PFSK-1 (cell line): ENCODE results near the gene ANKRD33B.
A peak's percentile ranks its signal among the peaks of the same experiment; 100 is the strongest.

Source experiments
- FOXP2 ChIP-seq: optimal IDR thresholded peaks from 2 replicates; pipeline ENCODE3; 2011; ENCODE audit warnings: borderline replicate concordance, control low read depth, inconsistent platforms; ENCODE audit not compliant: insufficient read depth; ENCODE audit errors: extremely low read length, extremely low read depth
- POLR2AphosphoS5 ChIP-seq: IDR thresholded peaks from 2 replicates; pipeline ENCODE4 v1.6.1; 2012; ENCODE audit warnings: low read depth, mild to moderate bottlenecking, control low read depth, low read length, moderate library complexity
- SIN3A ChIP-seq: IDR thresholded peaks from 2 replicates; pipeline ENCODE4 v1.6.1; 2012; ENCODE audit warnings: mild to moderate bottlenecking, low read length, moderate library complexity, borderline replicate concordance; ENCODE audit not compliant: insufficient read depth
- TAF1 ChIP-seq: IDR thresholded peaks from 2 replicates; pipeline ENCODE4 v1.6.1; 2012; ENCODE audit warnings: low read length, control low read depth, borderline replicate concordance; ENCODE audit not compliant: insufficient read depth
- TF ChIP-seq, protein P1 (sequence below), 2 experiments: IDR thresholded peaks; 2 replicates each; pipeline versions ENCODE4 v1.6.1 to v1.8.0; 2011 to 2012; ENCODE audit warnings: low read depth in 2 of 2, low read length in 2 of 2, control low read depth in 1 of 2, inconsistent platforms in 1 of 2, mild to moderate bottlenecking in 1 of 2, moderate library complexity in 1 of 2; ENCODE audit not compliant: insufficient read depth in 1 of 2

ANKRD33B gene

DNA sequence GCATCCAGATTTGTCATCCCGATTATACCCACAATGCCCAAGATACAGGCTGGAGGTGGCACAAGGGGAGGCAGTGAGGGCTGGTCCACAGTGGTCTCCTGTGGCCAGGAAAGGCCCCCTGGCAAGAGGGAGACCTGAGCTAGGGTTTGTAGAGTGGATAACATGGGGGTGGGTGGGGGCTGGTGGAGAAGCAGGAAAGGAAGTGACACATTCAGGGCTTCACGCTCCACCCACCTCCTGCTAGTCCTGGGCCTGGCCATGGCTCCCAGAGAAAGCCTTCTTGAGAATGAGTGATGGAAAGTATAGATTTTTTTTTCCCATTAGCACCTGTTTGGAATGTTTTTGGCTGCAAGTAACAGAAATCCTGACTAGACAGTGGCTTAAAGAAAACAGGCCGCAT lies 81.3 kb downstream of the ANKRD33B start:
- TF ChIP-seq, protein P1, sequence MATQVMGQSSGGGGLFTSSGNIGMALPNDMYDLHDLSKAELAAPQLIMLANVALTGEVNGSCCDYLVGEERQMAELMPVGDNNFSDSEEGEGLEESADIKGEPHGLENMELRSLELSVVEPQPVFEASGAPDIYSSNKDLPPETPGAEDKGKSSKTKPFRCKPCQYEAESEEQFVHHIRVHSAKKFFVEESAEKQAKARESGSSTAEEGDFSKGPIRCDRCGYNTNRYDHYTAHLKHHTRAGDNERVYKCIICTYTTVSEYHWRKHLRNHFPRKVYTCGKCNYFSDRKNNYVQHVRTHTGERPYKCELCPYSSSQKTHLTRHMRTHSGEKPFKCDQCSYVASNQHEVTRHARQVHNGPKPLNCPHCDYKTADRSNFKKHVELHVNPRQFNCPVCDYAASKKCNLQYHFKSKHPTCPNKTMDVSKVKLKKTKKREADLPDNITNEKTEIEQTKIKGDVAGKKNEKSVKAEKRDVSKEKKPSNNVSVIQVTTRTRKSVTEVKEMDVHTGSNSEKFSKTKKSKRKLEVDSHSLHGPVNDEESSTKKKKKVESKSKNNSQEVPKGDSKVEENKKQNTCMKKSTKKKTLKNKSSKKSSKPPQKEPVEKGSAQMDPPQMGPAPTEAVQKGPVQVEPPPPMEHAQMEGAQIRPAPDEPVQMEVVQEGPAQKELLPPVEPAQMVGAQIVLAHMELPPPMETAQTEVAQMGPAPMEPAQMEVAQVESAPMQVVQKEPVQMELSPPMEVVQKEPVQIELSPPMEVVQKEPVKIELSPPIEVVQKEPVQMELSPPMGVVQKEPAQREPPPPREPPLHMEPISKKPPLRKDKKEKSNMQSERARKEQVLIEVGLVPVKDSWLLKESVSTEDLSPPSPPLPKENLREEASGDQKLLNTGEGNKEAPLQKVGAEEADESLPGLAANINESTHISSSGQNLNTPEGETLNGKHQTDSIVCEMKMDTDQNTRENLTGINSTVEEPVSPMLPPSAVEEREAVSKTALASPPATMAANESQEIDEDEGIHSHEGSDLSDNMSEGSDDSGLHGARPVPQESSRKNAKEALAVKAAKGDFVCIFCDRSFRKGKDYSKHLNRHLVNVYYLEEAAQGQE (IDR thresholded peaks at IDR 0.05; ENCODE audit: insufficient read depth in 1 of 2, low read depth in 2 of 2, low read length in 2 of 2) = no peak
- no peak for TF ChIP-seq POLR2AphosphoS5
- TF ChIP-seq SIN3A = no peak
- no peak for TF ChIP-seq FOXP2
- no peak for TF ChIP-seq TAF1

DNA sequence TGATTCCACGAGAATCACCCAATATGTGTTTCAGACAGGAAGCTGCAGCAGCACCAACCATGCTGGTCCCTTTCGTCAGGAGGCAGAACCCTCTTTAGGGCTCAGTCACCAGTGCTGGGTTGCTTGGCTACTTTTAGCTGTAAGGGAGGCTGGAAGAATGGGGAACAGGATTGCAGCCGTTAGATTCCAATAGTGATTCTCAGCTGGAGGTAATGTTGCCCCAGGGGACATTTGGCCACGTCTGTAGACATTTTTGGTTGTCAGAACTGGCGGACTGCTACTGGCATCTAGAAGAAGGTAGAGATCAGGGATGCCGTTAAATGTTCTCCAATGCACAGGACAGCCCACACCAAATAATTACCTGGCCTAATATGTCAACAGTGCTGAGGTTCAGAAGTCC lies 81.8 kb downstream of the ANKRD33B start:
- TF ChIP-seq TAF1 (no peak), FOXP2 (no peak)

DNA sequence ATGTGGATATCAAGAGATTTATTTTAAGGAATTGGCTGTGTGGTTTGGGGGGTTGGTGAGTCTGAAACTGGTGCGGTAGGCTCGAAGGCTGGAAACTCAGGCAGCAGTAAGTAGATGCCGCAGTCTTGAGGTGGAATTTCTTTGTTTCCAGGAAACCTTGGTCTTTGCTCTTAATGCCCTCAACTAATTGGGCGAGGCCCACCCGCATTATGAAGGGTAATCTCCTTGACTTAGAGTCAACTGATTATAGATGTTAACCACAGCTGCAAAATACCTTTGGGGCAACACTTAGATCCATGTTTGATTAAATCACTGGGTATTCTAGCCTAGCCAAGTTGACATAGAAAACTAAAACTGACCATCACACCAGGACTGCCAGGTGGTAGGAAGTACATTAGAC lies 83.8 kb downstream of the ANKRD33B start:
- TF ChIP-seq SIN3A = no peak
- no peak for TF ChIP-seq POLR2AphosphoS5
- TF ChIP-seq FOXP2 = no peak
- TF ChIP-seq TAF1 = no peak
- TF ChIP-seq, protein P1 (IDR thresholded peaks at IDR 0.05; ENCODE audit: insufficient read depth in 1 of 2, low read depth in 2 of 2, low read length in 2 of 2) = no peak

DNA sequence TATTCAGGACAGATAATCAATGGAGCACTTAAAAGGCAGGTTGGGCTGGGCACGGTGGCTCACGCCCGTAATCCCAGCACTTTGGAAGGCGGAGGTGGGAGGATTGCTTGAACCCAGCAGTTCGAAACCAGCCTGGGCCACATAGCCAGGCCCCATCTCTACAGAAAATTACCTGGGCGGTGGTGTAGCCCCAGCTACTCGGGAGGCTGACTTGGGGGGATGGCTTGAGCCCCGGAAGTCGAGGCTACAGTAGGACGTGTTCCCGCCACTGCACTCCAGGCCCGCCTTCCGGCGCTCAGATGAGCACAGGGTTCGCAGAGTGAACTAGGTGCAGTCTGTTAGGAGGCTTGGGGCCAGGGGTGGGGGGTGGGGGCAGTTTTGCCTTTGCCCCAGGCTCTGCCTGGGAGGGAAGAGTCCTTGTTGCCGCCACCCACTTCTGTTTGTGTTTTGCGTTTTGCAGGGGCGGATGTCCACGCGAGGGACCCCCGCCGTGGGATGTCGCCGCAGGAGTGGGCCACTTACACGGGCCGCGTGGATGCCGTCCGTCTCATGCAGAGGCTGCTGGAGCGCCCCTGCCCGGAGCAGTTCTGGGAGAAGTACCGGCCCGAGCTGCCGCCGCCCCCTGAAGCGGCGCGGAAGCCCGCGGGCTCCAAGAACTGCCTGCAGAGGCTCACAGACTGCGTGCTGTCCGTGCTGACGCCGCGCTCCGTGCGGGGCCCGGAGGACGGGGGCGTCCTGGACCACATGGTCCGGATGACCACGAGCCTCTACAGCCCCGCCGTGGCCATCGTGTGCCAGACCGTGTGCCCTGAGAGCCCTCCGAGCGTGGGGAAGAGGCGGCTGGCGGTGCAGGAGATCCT lies 85.2 kb downstream of the ANKRD33B start:
- no peak for TF ChIP-seq POLR2AphosphoS5
- TF ChIP-seq TAF1 = no peak
- no peak for TF ChIP-seq SIN3A
- TF ChIP-seq FOXP2 = no peak
- TF ChIP-seq, protein P1 (IDR thresholded peaks at IDR 0.05; ENCODE audit: insufficient read depth in 1 of 2, low read depth in 2 of 2, low read length in 2 of 2) = no peak

DNA sequence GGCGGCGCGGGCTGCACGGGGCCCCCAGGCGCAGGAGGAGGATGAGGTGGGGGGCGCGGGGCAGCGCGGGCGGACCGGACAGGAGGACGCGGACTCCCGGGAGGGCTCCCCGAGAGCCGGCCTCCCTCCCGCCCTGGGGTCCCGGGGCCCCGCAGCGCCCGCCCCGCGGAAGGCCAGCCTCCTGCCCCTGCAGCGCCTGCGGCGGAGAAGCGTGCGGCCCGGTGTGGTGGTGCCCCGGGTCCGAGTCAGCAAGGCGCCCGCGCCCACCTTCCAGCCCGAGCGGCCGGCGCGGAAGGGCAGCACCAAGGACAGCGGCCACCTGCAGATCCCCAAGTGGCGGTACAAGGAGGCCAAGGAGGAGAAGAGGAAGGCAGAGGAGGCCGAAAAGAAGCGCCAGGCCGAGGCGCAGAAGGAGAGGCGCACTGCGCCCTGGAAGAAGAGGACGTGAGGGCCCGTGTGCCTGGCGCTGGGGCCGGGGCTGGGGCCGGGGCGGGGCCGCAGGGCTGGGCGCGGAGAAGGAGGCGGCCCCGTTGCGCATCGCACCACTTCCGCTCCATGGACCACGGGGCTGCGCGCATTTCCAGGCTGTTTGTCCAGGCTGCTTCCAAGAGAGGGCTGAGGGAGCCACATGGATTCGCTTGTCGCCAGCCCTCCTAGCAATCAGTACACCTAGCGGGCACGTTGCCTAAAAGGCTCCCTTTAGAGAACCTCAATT lies 86.0 kb downstream of the ANKRD33B start:
- TF ChIP-seq SIN3A = no peak
- TF ChIP-seq, protein P1 (IDR thresholded peaks at IDR 0.05; ENCODE audit: insufficient read depth in 1 of 2, low read depth in 2 of 2, low read length in 2 of 2) = peak; percentile 70 to 89; a peak in 3 of 4 replicates
